Tongue (tissue), 2 donors: ENCODE results near the gene EFNA4. TPM values are rescaled to one million over a fixed set of nuclear protein-coding genes. Genes with fewer than 3 reads are reported as not detected.
"Not testable (repeated sequence)": the region's sequence is repeated elsewhere in the genome, so short reads cannot be mapped to it uniquely, and the experiment has no call there.

Experiments used
- DNase-seq: peaks from one replicate; pipeline ENCODE4 v3.0.0-alpha.2; 2015
- total RNA-seq: library from RNA; depleted of rRNA; stranded (reverse); fragments of >200 nt; gene quantifications from one replicate; pipeline ENCODE4 v1.2.3, GENCODE V29; 2014

Gene EFNA4
- total RNA-seq, 1 donor from 2014 or later, result 5.0 TPM

- peak; percentile 88 for DNase-seq
Observed at GRCh38 chr1:155091071-155092051, 27.8 kb downstream of the EFNA4 start.

GRCh38 chr1:155092131-155092530 is 28.6 kb downstream of the EFNA4 start:
- DNase-seq, result no peak

GRCh38 chr1:155092641-155093040 is 29.1 kb downstream of the EFNA4 start:
- no peak for DNase-seq

GRCh38 chr1:155093911-155094621 is 30.5 kb downstream of the EFNA4 start:
- peak; percentile 84 for DNase-seq

GRCh38 chr1:155094622-155094948 is 31.0 kb downstream of the EFNA4 start:
- DNase-seq, result no peak

- no peak for DNase-seq
Observed at GRCh38 chr1:155099331-155099730, 35.8 kb downstream of the EFNA4 start.

GRCh38 chr1:155103325-155103724 is 39.8 kb downstream of the EFNA4 start:
- no peak for DNase-seq

- no peak for DNase-seq
Observed at GRCh38 chr1:155104605-155105534, 41.3 kb downstream of the EFNA4 start.

GRCh38 chr1:155105604-155106011 is 42.1 kb downstream of the EFNA4 start:
- peak; percentile 40 for DNase-seq

- no peak for DNase-seq
Observed at GRCh38 chr1:155106862-155107261, 43.3 kb downstream of the EFNA4 start.

- no peak for DNase-seq
Observed at GRCh38 chr1:155107309-155108264, 44.0 kb downstream of the EFNA4 start.

GRCh38 chr1:155108296-155108695 is 44.8 kb downstream of the EFNA4 start:
- DNase-seq, result no peak

- DNase-seq, result no peak
Observed at GRCh38 chr1:155110381-155110780, 46.8 kb downstream of the EFNA4 start.

- DNase-seq, result no peak
Observed at GRCh38 chr1:155110826-155111225, 47.3 kb downstream of the EFNA4 start.

GRCh38 chr1:155113450-155113980 is 50.0 kb downstream of the EFNA4 start:
- DNase-seq, result peak; percentile 62

GRCh38 chr1:155116113-155116764 is 52.7 kb downstream of the EFNA4 start:
- no peak for DNase-seq

GRCh38 chr1:155117610-155118009 is 54.1 kb downstream of the EFNA4 start:
- no peak for DNase-seq

- DNase-seq, result not testable (repeated sequence)
Observed at GRCh38 chr1:155118090-155118489, 54.5 kb downstream of the EFNA4 start.
